ENCODE measurements around the gene DCLRE1A. TPM values are rescaled to one million over a fixed set of nuclear protein-coding genes. Genes with fewer than 3 reads are reported as not detected.

DCLRE1A gene
- total RNA-seq, 1 experiment from 2014 or later: 7.7 TPM

GRCh38 chr10:113802997-113803396, 50.9 kb downstream of the DCLRE1A start:
- DNase-seq: no peak
- Histone ChIP-seq H3K9me2 (ENCODE audit: insufficient read depth) (no peaks in the 10 kb centered on the region), H3K4me2 (no peak overlapping the region), H3K9me3 (ENCODE audit: insufficient read depth, low read depth) (no peaks in the 10 kb centered on the region), H3F3A (ENCODE audit: insufficient read depth, low read depth) (no peaks in the 10 kb centered on the region), H3K4me3 (no peak overlapping the region), H3K27ac (no peak overlapping the region), H3K27me3 (ENCODE audit: insufficient read depth, low read depth) (no peaks in the 10 kb centered on the region), H2AFZ (no peak overlapping the region), H4K20me1 (ENCODE audit: insufficient read depth) (no peaks in the 10 kb centered on the region), H3K79me2 (ENCODE audit: low read depth) (no peaks in the 10 kb centered on the region), H3K36me3 (ENCODE audit: low read depth) (no peaks in the 10 kb centered on the region), H3K4me1 (replicated peaks; ENCODE audit: insufficient read depth) (no peaks in the 10 kb centered on the region)
- TF ChIP-seq EZH2 (IDR thresholded peaks at IDR 0.05; ENCODE audit: low read depth) (no peak), CTCF (conservative IDR thresholded peaks at IDR 0.05) (no peak)
- POLR2A ChIA-PET (ENCODE audit: unreplicated experiment): no interaction called here
- intact Hi-C loops (cut with micrococcal nuclease; ENCODE audit: unreplicated experiment): no loop called here
- no TSS peak for BruUV-seq (replicated peaks)
- CTCF ChIA-PET: interaction anchor here (0.7 kb wide), 2 partner anchors 38 to 147 kb away, joined by 3 to 5 read pairs; no protein-coding TSS in a partner anchor

- no peaks in the 10 kb centered on the region for H3K27me3 ChIP-seq (ENCODE audit: insufficient read depth, low read depth)
- no peak overlapping the region for H3K4me3 ChIP-seq
- no peaks in the 10 kb centered on the region for H3K9me3 ChIP-seq (ENCODE audit: insufficient read depth, low read depth)
- H2AFZ ChIP-seq: no peak overlapping the region
- H3K4me2 ChIP-seq: no peak overlapping the region
- H3K79me2 ChIP-seq (ENCODE audit: low read depth): no peaks in the 10 kb centered on the region
- H3F3A ChIP-seq (ENCODE audit: insufficient read depth, low read depth): no peaks in the 10 kb centered on the region
- no peak for DNase-seq
- H3K4me1 ChIP-seq (replicated peaks; ENCODE audit: insufficient read depth): no peaks in the 10 kb centered on the region
- H3K9me2 ChIP-seq (ENCODE audit: insufficient read depth): no peaks in the 10 kb centered on the region
- ChIA-PET POLR2A (ENCODE audit: unreplicated experiment) (no interaction called here), CTCF (no interaction called here)
- BruUV-seq (replicated peaks): no TSS peak
- TF ChIP-seq EZH2 (IDR thresholded peaks at IDR 0.05; ENCODE audit: low read depth): no peak
- TF ChIP-seq CTCF (conservative IDR thresholded peaks at IDR 0.05): no peak
- H3K27ac ChIP-seq: no peak overlapping the region
- H4K20me1 ChIP-seq (ENCODE audit: insufficient read depth): no peaks in the 10 kb centered on the region
- no peaks in the 10 kb centered on the region for H3K36me3 ChIP-seq (ENCODE audit: low read depth)
- intact Hi-C loops (cut with micrococcal nuclease; ENCODE audit: unreplicated experiment): no loop called here
These were observed 52.3 kb downstream of the DCLRE1A start for GRCh38 chr10:113801569-113801968.

DNA sequence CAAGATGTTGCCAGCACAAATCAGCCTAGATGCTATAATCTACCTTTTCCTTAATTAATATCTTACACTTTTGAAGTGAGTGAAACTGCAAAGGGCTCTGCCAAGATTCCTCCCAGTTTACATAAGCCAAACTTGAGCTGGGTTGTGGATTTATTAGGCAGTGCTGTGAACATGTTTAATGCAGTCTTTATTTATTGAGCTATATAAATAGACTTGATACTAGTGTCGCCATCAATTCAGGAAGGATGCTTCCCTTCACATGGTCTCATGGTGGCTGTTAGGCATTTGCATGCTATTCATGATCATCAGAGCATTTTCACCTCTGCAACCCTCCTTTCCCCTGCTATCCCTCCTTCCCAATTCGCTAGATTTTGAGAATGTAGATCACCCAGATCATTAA, 62.2 kb downstream of the DCLRE1A start:
- Histone ChIP-seq H3F3A (ENCODE audit: insufficient read depth, low read depth) (no peaks in the 10 kb centered on the region), H3K79me2 (ENCODE audit: low read depth) (no peaks in the 10 kb centered on the region), H2AFZ (no peak overlapping the region), H3K4me3 (no peak overlapping the region), H3K27me3 (ENCODE audit: insufficient read depth, low read depth) (no peaks in the 10 kb centered on the region), H3K9me3 (ENCODE audit: insufficient read depth, low read depth) (no peaks in the 10 kb centered on the region), H3K27ac (no peak overlapping the region), H4K20me1 (ENCODE audit: insufficient read depth) (no peaks in the 10 kb centered on the region), H3K4me1 (replicated peaks; ENCODE audit: insufficient read depth) (no peaks in the 10 kb centered on the region), H3K4me2 (no peak overlapping the region), H3K36me3 (ENCODE audit: low read depth) (no peaks in the 10 kb centered on the region), H3K9me2 (ENCODE audit: insufficient read depth) (no peaks in the 10 kb centered on the region)
- ChIA-PET CTCF (no interaction called here), POLR2A (ENCODE audit: unreplicated experiment) (no interaction called here)
- BruUV-seq (replicated peaks): no TSS peak
- DNase-seq: no peak
- intact Hi-C loops (cut with micrococcal nuclease; ENCODE audit: unreplicated experiment): no loop called here
- TF ChIP-seq CTCF (conservative IDR thresholded peaks at IDR 0.05) (no peak), EZH2 (IDR thresholded peaks at IDR 0.05; ENCODE audit: low read depth) (no peak)

Data from PC-9 (cell line).